ENCODE measurements around the gene EFCAB14. TPM values are rescaled to one million over a fixed set of nuclear protein-coding genes. Genes with fewer than 3 reads are reported as not detected.
A peak's percentile ranks its signal among the peaks of the same experiment; 100 is the strongest.

EFCAB14 gene
- total and polyA plus RNA-seq, 7 donors: 21.1 to 63.3 (median 52.0) TPM

- Histone ChIP-seq H3K4me3 (no peak overlapping the region), H3K27me3 (ENCODE audit: insufficient read depth in 3 of 3, low read length in 2 of 3) (no peaks in the 10 kb centered on the region), H3K27ac (no peak overlapping the region), H3K36me3 (ENCODE audit: insufficient read depth in 1 of 2, low read depth in 1 of 2) (peaks cover 2 to 84% of the 10 kb centered on the region in 2 donors), H3K4me1 (no peaks in the 10 kb centered on the region), H3K9me3 (no peaks in the 10 kb centered on the region)
- DNase-seq (no peak), ATAC-seq (no peak)
- intact Hi-C loops (cut with DNase I): no loop called here
- WGBS, 3 donors: 93 to 96% (median 94%) methylated on average over 1 of the region's 1 CpG
- TF ChIP-seq CTCF (IDR thresholded peaks at IDR 0.05): no peak
These were observed 41.6 kb downstream of the EFCAB14 start for GRCh38 chr1:46677339-46677738.

- intact Hi-C loops (cut with DNase I): no loop called here
- no peak overlapping the region for H3K27ac ChIP-seq
- ATAC-seq (no peak), DNase-seq (no peak)
- 95 to 97% (median 95%) methylated on average over 1 of the region's 1 CpG for WGBS, 3 donors
- no peaks in the 10 kb centered on the region for H3K27me3 ChIP-seq (ENCODE audit: insufficient read depth in 3 of 3, low read length in 2 of 3)
- no peaks in the 10 kb centered on the region for H3K9me3 ChIP-seq
- no peak overlapping the region for H3K4me3 ChIP-seq
- no peaks in the 10 kb centered on the region for H3K4me1 ChIP-seq
- TF ChIP-seq CTCF (IDR thresholded peaks at IDR 0.05): no peak
- peaks cover 2 to 76% of the 10 kb centered on the region in 2 donors for H3K36me3 ChIP-seq (ENCODE audit: insufficient read depth in 1 of 2, low read depth in 1 of 2)
These were observed 42.4 kb downstream of the EFCAB14 start for GRCh38 chr1:46676531-46676930.

- H3K4me3 ChIP-seq: no peak overlapping the region
- DNase-seq (no peak), ATAC-seq (no peak)
- no peaks in the 10 kb centered on the region for H3K9me3 ChIP-seq
- no peak for TF ChIP-seq CTCF (IDR thresholded peaks at IDR 0.05)
- H3K4me1 ChIP-seq: no peaks in the 10 kb centered on the region
- peaks cover 2 to 68% of the 10 kb centered on the region in 2 donors for H3K36me3 ChIP-seq (ENCODE audit: insufficient read depth in 1 of 2, low read depth in 1 of 2)
- H3K27ac ChIP-seq: no peak overlapping the region
- intact Hi-C loops (cut with DNase I): no loop called here
- no peaks in the 10 kb centered on the region for H3K27me3 ChIP-seq (ENCODE audit: insufficient read depth in 3 of 3, low read length in 2 of 3)
- 75 to 82% (median 81%) methylated on average over 1 of the region's 1 CpG for WGBS, 3 donors
These were observed 43.2 kb downstream of the EFCAB14 start for GRCh38 chr1:46675549-46676314.

- 62 to 77% (median 69%) methylated on average over 4 of the region's 4 CpGs for WGBS, 3 donors
- Histone ChIP-seq H3K9me3 (no peaks in the 10 kb centered on the region), H3K27me3 (ENCODE audit: insufficient read depth in 3 of 3, low read length in 2 of 3) (no peaks in the 10 kb centered on the region), H3K36me3 (ENCODE audit: insufficient read depth in 1 of 2, low read depth in 1 of 2) (peaks cover 0 to 49% of the 10 kb centered on the region in 2 donors), H3K4me3 (no peak overlapping the region), H3K27ac (no peak overlapping the region), H3K4me1 (no peaks in the 10 kb centered on the region)
- no peak for TF ChIP-seq CTCF (IDR thresholded peaks at IDR 0.05)
- ATAC-seq: peak in 2 of 4 donors; percentile 40 to 42
- DNase-seq: no peak
- intact Hi-C loops (cut with DNase I): no loop called here
These were observed 45.1 kb downstream of the EFCAB14 start for GRCh38 chr1:46673749-46674182.

All from psoas muscle (tissue), 8 donors.